CD14-positive monocyte (primary cell): ENCODE data around the gene PIGL. TPM values are rescaled to one million over a fixed set of nuclear protein-coding genes. Genes with fewer than 3 reads are reported as not detected.
A peak's percentile ranks its signal among the peaks of the same experiment; 100 is the strongest.

Experiments
- DNase-seq, 3 donors: peaks; one replicate each; pipeline ENCODE4 v3.0.0-alpha.2; 2011 to 2022
- H2AFZ ChIP-seq: 2 replicates; pipeline ENCODE4 v1.6.0; 2012; ENCODE audit warnings: mild to moderate bottlenecking, low read depth, low read length, inconsistent platforms; ENCODE audit not compliant: insufficient read depth, poor library complexity, severe bottlenecking
- H3K27ac ChIP-seq, 2 donors: 1 replicate in 1 of 2; 2 replicates in 1 of 2; pipeline ENCODE4 v1.5.1; 2012 to 2013; ENCODE audit warnings: low read length in 2 of 2, control low read depth in 1 of 2, inconsistent platforms in 1 of 2, low read depth in 1 of 2, mild to moderate bottlenecking in 1 of 2
- H3K27me3 ChIP-seq, 2 donors: one replicate each; pipeline versions ENCODE4 v1.6.0 to v1.6.1; 2011 to 2013; ENCODE audit warnings: low read length in 2 of 2; ENCODE audit not compliant: control insufficient read depth in 2 of 2, insufficient read depth in 2 of 2
- H3K36me3 ChIP-seq, 2 donors: replicated peaks in 1 of 2; 1 replicate in 1 of 2; 2 replicates in 1 of 2; pipeline versions ENCODE4 v1.5.1 to v1.6.1; 2012 to 2013; ENCODE audit warnings: low read length in 2 of 2, control low read depth in 1 of 2, inconsistent platforms in 1 of 2, mild to moderate bottlenecking in 1 of 2; ENCODE audit not compliant: insufficient read depth in 2 of 2, control insufficient read depth in 1 of 2
- H3K4me1 ChIP-seq, 2 donors: 1 replicate in 1 of 2; 2 replicates in 1 of 2; pipeline versions ENCODE4 v1.5.1 to v1.6.1; 2012 to 2013; ENCODE audit warnings: low read length in 2 of 2, control low read depth in 1 of 2, inconsistent platforms in 1 of 2, mild to moderate bottlenecking in 1 of 2, moderate library complexity in 1 of 2; ENCODE audit not compliant: insufficient read depth in 2 of 2, control insufficient read depth in 1 of 2
- H3K4me2 ChIP-seq: replicated peaks from 2 replicates; pipeline ENCODE3; 2012; ENCODE audit warnings: low read length, moderate library complexity, mild to moderate bottlenecking; ENCODE audit not compliant: poor library complexity, severe bottlenecking; ENCODE audit errors: extremely low read depth
- H3K4me3 ChIP-seq, 3 experiments: fragments of 200-600 bp in 1 of 3; sonication (generic) in 1 of 3; replicated peaks in 1 of 3; 1 replicate in 2 of 3; 2 replicates in 1 of 3; pipeline ENCODE4 v1.5.1; 2011 to 2013; ENCODE audit warnings: low read length in 3 of 3, mild to moderate bottlenecking in 3 of 3, control low read depth in 2 of 3, low read depth in 2 of 3, inconsistent platforms in 1 of 3, moderate library complexity in 1 of 3
- H3K79me2 ChIP-seq: 2 replicates; pipeline ENCODE4 v1.6.0; 2012; ENCODE audit warnings: mild to moderate bottlenecking, control low read depth, inconsistent platforms, low read length, moderate library complexity; ENCODE audit not compliant: insufficient read depth
- H3K9ac ChIP-seq: 2 replicates; pipeline ENCODE4 v1.6.0; 2017; ENCODE audit warnings: low read length, mild to moderate bottlenecking; ENCODE audit not compliant: insufficient read depth, poor library complexity, severe bottlenecking
- H3K9me3 ChIP-seq, 2 donors: replicated peaks in 1 of 2; 1 replicate in 1 of 2; 2 replicates in 1 of 2; pipeline versions ENCODE4 v1.5.1 to v1.6.1; 2012 to 2013; ENCODE audit warnings: low read length in 2 of 2, control low read depth in 1 of 2; ENCODE audit not compliant: control insufficient read depth in 1 of 2, insufficient read depth in 1 of 2
- H4K20me1 ChIP-seq: 2 replicates; pipeline ENCODE4 v1.6.0; 2012; ENCODE audit warnings: mild to moderate bottlenecking, low read length, control low read depth, moderate library complexity; ENCODE audit not compliant: insufficient read depth
- H3K27ac Mint-ChIP-seq, 7 donors: one replicate each; pipeline ENCODE4 v1.8.0; 2020; ENCODE audit warnings: mild to moderate bottlenecking in 7 of 7, mixed read lengths in 7 of 7, moderate library complexity in 6 of 7, inconsistent platforms in 2 of 7
- H3K27me3 Mint-ChIP-seq, 3 donors: one replicate each; pipeline ENCODE4 v1.8.0; 2021 to 2022; ENCODE audit warnings: low read depth in 3 of 3, mild to moderate bottlenecking in 3 of 3, mixed read lengths in 3 of 3, moderate library complexity in 3 of 3, inconsistent platforms in 1 of 3
- H3K36me3 Mint-ChIP-seq, 2 donors: one replicate each; pipeline ENCODE4 v1.8.0; 2020; ENCODE audit warnings: mixed read lengths in 2 of 2, inconsistent platforms in 1 of 2, mild to moderate bottlenecking in 1 of 2
- H3K4me1 Mint-ChIP-seq: one replicate; pipeline ENCODE4 v1.8.0; 2020; ENCODE audit warnings: mild to moderate bottlenecking, mixed read lengths
- H3K4me3 Mint-ChIP-seq, 2 donors: one replicate each; pipeline ENCODE4 v1.8.0; 2020; ENCODE audit warnings: mild to moderate bottlenecking in 2 of 2, mixed read lengths in 2 of 2, moderate library complexity in 1 of 2
- H3K9me3 Mint-ChIP-seq, 7 donors: one replicate each; pipeline ENCODE4 v1.8.0; 2020 to 2022; ENCODE audit warnings: mixed read lengths in 7 of 7, mild to moderate bottlenecking in 6 of 7, moderate library complexity in 6 of 7, inconsistent platforms in 2 of 7
- CTCF ChIP-seq: fragments of 200-600 bp; IDR thresholded peaks from one replicate; pipeline ENCODE4 v1.8.0; 2022; ENCODE audit warnings: antibody characterized with exemption, mild to moderate bottlenecking
- WGBS: methylation state at CpG from one replicate; pipeline ENCODE4 v1.1.5; 2013; ENCODE audit warnings: missing lambda C conversion rate; ENCODE audit not compliant: insufficient coverage; 5-methylcytosine and 5-hydroxymethylcytosine counted together
- intact Hi-C, 2 donors: fragments of 100-400 bp; cut with micrococcal nuclease; formaldehyde crosslinking; loops; one replicate each; pipeline versions ENCODE4 v1.15.0 to v1.15.1; 2023
- polyA plus RNA-seq, 3 donors: library from polyadenylated mRNA; depleted of rRNA in 1 of 3; unstranded in 2 of 3; stranded (reverse) in 1 of 3; fragments of 300-500 nt in 2 of 3; fragments of >200 nt in 1 of 3; fragmentation: Illumina TruSeq in 2 of 3; gene quantifications; 1 replicate in 2 of 3; 2 replicates in 1 of 3; pipeline ENCODE4 v1.2.3, GENCODE V29; 2012 to 2021

Gene PIGL
- polyA plus RNA-seq, 3 donors = 3.6 to 44.2 (median 4.0) TPM

- Histone ChIP-seq H3K36me3 (no peaks in the 10 kb centered on the region), H3K27ac (peak overlapping the region in 1 of 2 donors; percentile 89), H3K9me3 (no peaks in the 10 kb centered on the region), H3K9ac (peak overlapping the region; percentile 97), H3K79me2 (peaks cover 88% of the 10 kb centered on the region), H3K27me3 (no peaks in the 10 kb centered on the region), H4K20me1 (peaks cover 55% of the 10 kb centered on the region), H3K4me1 (peaks cover 31 to 46% of the 10 kb centered on the region in 2 donors), H2AFZ (peak overlapping the region; percentile 97), H3K4me2 (peak overlapping the region; percentile 88), H3K4me3 (peak overlapping the region; percentile 64 to 89 (median 68))
- H3K9me3 Mint-ChIP-seq = no peaks in the 10 kb centered on the region
- H3K4me1 Mint-ChIP-seq = peaks cover 40% of the 10 kb centered on the region
- peak overlapping the region in 6 of 7 donors; percentile 10 to 90 (median 81) for H3K27ac Mint-ChIP-seq
- no peaks in the 10 kb centered on the region for H3K27me3 Mint-ChIP-seq
- TF ChIP-seq CTCF = no peak
- peaks cover 0 to 5% of the 10 kb centered on the region in 2 donors for H3K36me3 Mint-ChIP-seq
- intact Hi-C loops = loop anchor here in 1 of 2 donors (5.0 to 10.0 kb wide), 2 partner anchors 73 to 170 kb away; partner anchors contain the start of gene UBB
- DNase-seq = no peak
- H3K4me3 Mint-ChIP-seq = peak overlapping the region; percentile 94 to 97
- WGBS = 2% methylated on average over 9 of the region's 16 CpGs
Observed at GRCh38 chr17:16214190-16215001, 2.6 kb upstream of the PIGL start.

- no peaks in the 10 kb centered on the region for H3K36me3 ChIP-seq
Observed at GRCh38 chr17:16215002-16215272, 2.1 kb upstream of the PIGL start.

More at GRCh38 chr17:16215002-16215272, 2.1 kb upstream of the PIGL start:
- WGBS = 0% methylated on average over 25 of the region's 27 CpGs
- Histone ChIP-seq H3K27me3 (no peaks in the 10 kb centered on the region), H3K79me2 (peaks cover 88% of the 10 kb centered on the region), H3K4me3 (peak overlapping the region; percentile 64 to 89 (median 68)), H3K27ac (peak overlapping the region; percentile 83 to 89), H3K9ac (peak overlapping the region; percentile 97), H3K4me1 (peaks cover 31 to 46% of the 10 kb centered on the region in 2 donors), H3K4me2 (peak overlapping the region; percentile 88), H4K20me1 (peaks cover 50% of the 10 kb centered on the region), H3K9me3 (no peaks in the 10 kb centered on the region), H2AFZ (peak overlapping the region; percentile 97)
- Mint-ChIP-seq H3K36me3 (peaks cover 0 to 5% of the 10 kb centered on the region in 2 donors), H3K27me3 (no peaks in the 10 kb centered on the region), H3K27ac (peak overlapping the region; percentile 10 to 90 (median 76)), H3K4me3 (peak overlapping the region; percentile 94 to 97), H3K4me1 (peaks cover 40% of the 10 kb centered on the region), H3K9me3 (no peaks in the 10 kb centered on the region)
- intact Hi-C loops = loop anchor here in 1 of 2 donors (10.0 kb wide), 1 partner anchor 170 kb away; the partner anchor contains the start of gene UBB
- DNase-seq = peak; percentile 4 to 32 (median 13)
- no peak for TF ChIP-seq CTCF
